CD4-positive, alpha-beta T cell treated with Interleukin-6 at 100 ng/mL for 8 hours (primary cell): ENCODE measurements around the gene BEGAIN.

Experiments used
- DNase-seq: peaks from one replicate; pipeline ENCODE4 v3.0.0-alpha.2; 2020; ENCODE audit warnings: mixed read lengths, low spot score

BEGAIN gene

GRCh38 chr14:100549834-100550625 is 37.2 kb downstream of the BEGAIN start:
- DNase-seq: no peak

- no peak for DNase-seq
These were observed 38.3 kb downstream of the BEGAIN start for GRCh38 chr14:100548939-100549338.

- no peak for DNase-seq
These were observed 38.9 kb downstream of the BEGAIN start for GRCh38 chr14:100548295-100548655.

- DNase-seq: peak; percentile 10
These were observed 39.5 kb downstream of the BEGAIN start for GRCh38 chr14:100547633-100548294.

GRCh38 chr14:100546051-100546443 is 41.2 kb downstream of the BEGAIN start:
- DNase-seq: no peak

- DNase-seq: no peak
These were observed 41.9 kb downstream of the BEGAIN start for GRCh38 chr14:100545359-100545758.

- no peak for DNase-seq
These were observed 42.6 kb downstream of the BEGAIN start for GRCh38 chr14:100544506-100545141.

GRCh38 chr14:100543471-100544455 is 43.5 kb downstream of the BEGAIN start:
- DNase-seq: no peak

- no peak for DNase-seq
These were observed 44.5 kb downstream of the BEGAIN start for GRCh38 chr14:100542619-100543205.

GRCh38 chr14:100541621-100542560 is 45.3 kb downstream of the BEGAIN start:
- no peak for DNase-seq

GRCh38 chr14:100540926-100541620 is 46.1 kb downstream of the BEGAIN start:
- DNase-seq: no peak

- no peak for DNase-seq
These were observed 46.9 kb downstream of the BEGAIN start for GRCh38 chr14:100540141-100540925.

GRCh38 chr14:100539766-100540140 is 47.5 kb downstream of the BEGAIN start:
- DNase-seq: no peak

- no peak for DNase-seq
These were observed 48.1 kb downstream of the BEGAIN start for GRCh38 chr14:100539003-100539660.

- no peak for DNase-seq
These were observed 48.7 kb downstream of the BEGAIN start for GRCh38 chr14:100538351-100539002.

- DNase-seq: no peak
These were observed 49.5 kb downstream of the BEGAIN start for GRCh38 chr14:100537446-100538350.
